Esophagus muscularis mucosa (tissue), 4 donors: ENCODE results near the gene SRRM2. TPM values are rescaled to one million over a fixed set of nuclear protein-coding genes. Genes with fewer than 3 reads are reported as not detected.

ENCODE experiments used
- DNase-seq: peaks from one replicate; pipeline ENCODE4 v3.0.0-alpha.2; 2017; ENCODE audit errors: extremely low spot score
- H3K27ac ChIP-seq, 4 donors: fragments of 200-600 bp; sonication (generic); replicated peaks in 1 of 4; 1 replicate in 3 of 4; 2 replicates in 1 of 4; pipeline ENCODE4 v1.5.1; 2016 to 2019; ENCODE audit warnings: mild to moderate bottlenecking in 1 of 4
- H3K27me3 ChIP-seq, 4 donors: fragments of 200-600 bp; sonication (generic); one replicate each; pipeline versions ENCODE4 v1.5.1 to v1.6.0; 2016 to 2019
- H3K36me3 ChIP-seq, 4 donors: fragments of 200-600 bp; sonication (generic); one replicate each; pipeline ENCODE4 v1.5.1; 2016 to 2019
- H3K4me1 ChIP-seq, 4 donors: fragments of 200-600 bp; sonication (generic); one replicate each; pipeline ENCODE4 v1.5.1; 2016 to 2019
- H3K4me3 ChIP-seq, 4 donors: fragments of 200-600 bp; sonication (generic); 1 replicate in 2 of 4; 2 replicates in 2 of 4; pipeline ENCODE4 v1.5.1; 2016 to 2019; ENCODE audit warnings: mild to moderate bottlenecking in 4 of 4, moderate library complexity in 1 of 4
- H3K9me3 ChIP-seq, 4 donors: fragments of 200-600 bp; sonication (generic); 1 replicate in 3 of 4; 2 replicates in 1 of 4; pipeline ENCODE4 v1.5.1; 2016 to 2019
- EP300 ChIP-seq: sonication (generic); formaldehyde crosslinking; IDR thresholded peaks from one replicate; pipeline ENCODE4 v1.6.1; 2017; ENCODE audit warnings: antibody characterized with exemption
- POLR2A ChIP-seq: fragments of 450-650 bp; IDR thresholded peaks from one replicate; pipeline ENCODE4 v1.6.1; 2017; ENCODE audit warnings: antibody characterized with exemption, moderate library complexity, mild to moderate bottlenecking, low read depth
- POLR2AphosphoS5 ChIP-seq, 2 donors: sonication (generic); formaldehyde crosslinking; IDR thresholded peaks; one replicate each; pipeline ENCODE4 v1.6.1; 2017; ENCODE audit warnings: antibody characterized with exemption in 2 of 2
- WGBS: methylation state at CpG from one replicate; pipeline ENCODE4 v1.1.5; 2018; 5-methylcytosine and 5-hydroxymethylcytosine counted together
- intact Hi-C: fragments of 100-400 bp; cut with DNase I; formaldehyde crosslinking; loops from one replicate; pipeline ENCODE4 v1.15.1; 2023
- total RNA-seq, 4 donors: library from RNA; depleted of rRNA; stranded (reverse); fragments of >200 nt; gene quantifications; one replicate each; pipeline versions ENCODE4 v1.1.0 to v1.2.1, GENCODE V29; 2016
- TF ChIP-seq, protein P1 (sequence below), 3 experiments: fragments of 200-600 bp in 2 of 3; fragments of 450-650 bp in 1 of 3; sonication (generic) in 2 of 3; IDR thresholded peaks; one replicate each; pipeline ENCODE4 v1.5.1; 2017 to 2019; ENCODE audit warnings: antibody characterized with exemption in 3 of 3, mild to moderate bottlenecking in 2 of 3, moderate library complexity in 1 of 3

Gene SRRM2
- total RNA-seq, result 100 to 1,000 TPM; 126 to 325 (median 234) TPM

DNA sequence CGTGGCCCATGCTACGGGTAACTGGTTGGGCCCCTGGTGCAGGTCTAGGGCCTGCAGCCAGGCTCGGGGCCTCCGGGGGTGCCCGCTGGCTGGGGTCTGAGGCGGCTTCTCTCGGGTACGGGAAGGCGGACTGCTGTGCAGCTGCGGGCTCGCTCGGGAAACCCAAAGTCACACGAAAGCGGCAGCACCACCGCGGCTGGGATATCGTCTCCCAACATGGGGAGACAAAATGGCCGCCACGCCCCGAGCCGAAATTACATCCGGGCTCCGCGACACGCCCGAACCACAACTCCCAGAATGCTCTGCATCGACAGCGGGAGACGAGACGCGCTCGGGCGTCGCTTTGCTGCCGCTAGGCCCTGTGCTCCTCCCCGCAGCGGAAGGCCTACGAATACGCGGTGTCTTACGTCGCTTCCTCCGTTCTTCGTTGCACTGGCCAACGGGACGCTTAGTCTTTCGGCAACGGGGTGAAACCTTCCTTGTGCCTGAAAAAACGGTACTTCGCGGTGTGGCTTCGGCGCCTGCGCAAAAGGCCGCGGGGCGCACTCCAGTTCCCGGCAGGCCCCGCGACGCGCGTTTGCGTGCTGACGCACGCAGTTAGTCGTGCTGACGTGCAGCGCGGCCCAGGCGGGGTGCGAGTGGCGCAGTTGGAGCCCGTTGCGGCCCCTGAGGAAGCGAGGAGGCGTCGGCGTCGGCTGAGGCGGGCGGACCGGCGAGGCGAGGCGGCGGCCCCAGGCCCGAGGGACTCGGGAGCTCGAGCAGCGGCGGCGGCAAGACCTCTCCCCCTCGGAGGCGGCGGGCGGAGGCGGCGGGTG, at the start of gene SRRM2:
Gene SRRM2, plus strand, starts transcription at position 604 of the 815 bp plus-strand sequence. CDS start 3,727 bp downstream, outside the sequence.
- intact Hi-C loops, result loop anchor here (2.0 kb wide), 2 partner anchors 21 to 31 kb away; partner anchors contain the start of gene PRSS27

DNA sequence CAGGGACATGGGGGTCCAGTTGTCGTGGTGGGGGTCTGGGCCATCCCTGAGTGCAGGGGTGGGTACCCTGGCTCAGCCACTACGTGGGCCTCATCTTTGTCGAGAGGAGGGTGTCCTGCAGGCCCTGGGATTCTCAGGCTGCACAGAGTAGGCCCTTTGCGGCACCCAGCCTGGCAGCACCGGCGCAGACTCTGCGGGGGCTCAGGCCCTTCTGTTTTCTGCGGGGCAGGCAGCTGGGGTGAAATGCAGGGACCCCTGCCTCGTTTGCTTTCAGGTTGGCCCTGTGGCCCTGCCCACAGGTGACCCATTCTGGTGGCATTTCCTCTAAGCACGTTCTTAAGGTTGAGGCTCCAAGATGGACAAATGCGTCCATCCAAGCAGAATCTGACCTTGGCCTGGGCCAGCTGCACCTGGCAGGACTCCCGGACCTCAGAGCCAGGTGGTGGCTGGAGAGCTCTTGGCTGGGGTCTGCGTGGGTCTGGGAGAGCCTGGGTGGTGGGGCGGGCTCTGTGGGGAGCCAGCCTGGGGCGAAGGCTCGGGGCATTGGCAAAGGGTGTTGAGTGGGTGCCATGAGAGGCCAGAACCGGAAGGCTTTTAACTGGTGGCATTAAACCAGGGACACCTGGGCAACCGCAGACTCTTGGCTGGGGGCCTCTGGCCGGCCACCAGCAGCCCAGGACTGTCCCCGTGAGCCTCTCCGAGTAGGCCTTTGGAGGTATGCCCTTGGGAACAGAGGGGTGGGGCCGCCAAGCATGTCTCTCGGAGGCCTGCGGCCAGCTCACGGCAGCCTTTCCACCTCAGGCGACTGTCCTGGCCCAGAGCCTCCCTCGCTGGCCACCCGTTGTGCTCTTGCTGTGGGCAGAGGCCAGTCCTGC, 49.3 kb upstream of the SRRM2 start:
- TF ChIP-seq EP300 (no peak), POLR2A (no peak), POLR2AphosphoS5 (IDR thresholded peaks at IDR 0.05) (no peak)
- TF ChIP-seq, protein P1, sequence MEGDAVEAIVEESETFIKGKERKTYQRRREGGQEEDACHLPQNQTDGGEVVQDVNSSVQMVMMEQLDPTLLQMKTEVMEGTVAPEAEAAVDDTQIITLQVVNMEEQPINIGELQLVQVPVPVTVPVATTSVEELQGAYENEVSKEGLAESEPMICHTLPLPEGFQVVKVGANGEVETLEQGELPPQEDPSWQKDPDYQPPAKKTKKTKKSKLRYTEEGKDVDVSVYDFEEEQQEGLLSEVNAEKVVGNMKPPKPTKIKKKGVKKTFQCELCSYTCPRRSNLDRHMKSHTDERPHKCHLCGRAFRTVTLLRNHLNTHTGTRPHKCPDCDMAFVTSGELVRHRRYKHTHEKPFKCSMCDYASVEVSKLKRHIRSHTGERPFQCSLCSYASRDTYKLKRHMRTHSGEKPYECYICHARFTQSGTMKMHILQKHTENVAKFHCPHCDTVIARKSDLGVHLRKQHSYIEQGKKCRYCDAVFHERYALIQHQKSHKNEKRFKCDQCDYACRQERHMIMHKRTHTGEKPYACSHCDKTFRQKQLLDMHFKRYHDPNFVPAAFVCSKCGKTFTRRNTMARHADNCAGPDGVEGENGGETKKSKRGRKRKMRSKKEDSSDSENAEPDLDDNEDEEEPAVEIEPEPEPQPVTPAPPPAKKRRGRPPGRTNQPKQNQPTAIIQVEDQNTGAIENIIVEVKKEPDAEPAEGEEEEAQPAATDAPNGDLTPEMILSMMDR (IDR thresholded peaks at IDR 0.05), result no peak
- no peaks in the 10 kb centered on the region for H3K27me3 ChIP-seq
- H3K4me3 ChIP-seq, result no peak overlapping the region
- peaks cover 59 to 100% (median 93%) of the 10 kb centered on the region in 4 donors for H3K36me3 ChIP-seq
- no peak for DNase-seq
- 94% methylated on average over 24 of the region's 28 CpGs for WGBS
- H3K4me1 ChIP-seq, result peaks cover 0 to 9% (median 0%) of the 10 kb centered on the region in 4 donors
- no peak overlapping the region for H3K27ac ChIP-seq
- H3K9me3 ChIP-seq, result no peaks in the 10 kb centered on the region
- intact Hi-C loops, result no loop called here

More for the DNA sequence above, at the start of gene SRRM2:
- TF ChIP-seq EP300 (no peak), POLR2A (peak; percentile 99), POLR2AphosphoS5 (IDR thresholded peaks at IDR 0.05) (peak; percentile 94 to 98)
- TF ChIP-seq, protein P1 (IDR thresholded peaks at IDR 0.05), result peak in 1 of 3 experiments; percentile 7
- DNase-seq, result peak; percentile 99
- 8% methylated on average over 6 of the region's 99 CpGs for WGBS
- Histone ChIP-seq H3K4me3 (peak within 1 kb of the TSS; percentile 74 to 95 (median 88)), H3K36me3 (peaks cover under 1 to 11% (median 8%) of the 10 kb centered on the region in 4 donors), H3K9me3 (no peaks in the 10 kb centered on the region), H3K27ac (peak within 1 kb of the TSS; percentile 98 to 100 (median 100)), H3K4me1 (peaks cover 42 to 51% (median 47%) of the 10 kb centered on the region in 4 donors), H3K27me3 (no peaks in the 10 kb centered on the region)

DNA sequence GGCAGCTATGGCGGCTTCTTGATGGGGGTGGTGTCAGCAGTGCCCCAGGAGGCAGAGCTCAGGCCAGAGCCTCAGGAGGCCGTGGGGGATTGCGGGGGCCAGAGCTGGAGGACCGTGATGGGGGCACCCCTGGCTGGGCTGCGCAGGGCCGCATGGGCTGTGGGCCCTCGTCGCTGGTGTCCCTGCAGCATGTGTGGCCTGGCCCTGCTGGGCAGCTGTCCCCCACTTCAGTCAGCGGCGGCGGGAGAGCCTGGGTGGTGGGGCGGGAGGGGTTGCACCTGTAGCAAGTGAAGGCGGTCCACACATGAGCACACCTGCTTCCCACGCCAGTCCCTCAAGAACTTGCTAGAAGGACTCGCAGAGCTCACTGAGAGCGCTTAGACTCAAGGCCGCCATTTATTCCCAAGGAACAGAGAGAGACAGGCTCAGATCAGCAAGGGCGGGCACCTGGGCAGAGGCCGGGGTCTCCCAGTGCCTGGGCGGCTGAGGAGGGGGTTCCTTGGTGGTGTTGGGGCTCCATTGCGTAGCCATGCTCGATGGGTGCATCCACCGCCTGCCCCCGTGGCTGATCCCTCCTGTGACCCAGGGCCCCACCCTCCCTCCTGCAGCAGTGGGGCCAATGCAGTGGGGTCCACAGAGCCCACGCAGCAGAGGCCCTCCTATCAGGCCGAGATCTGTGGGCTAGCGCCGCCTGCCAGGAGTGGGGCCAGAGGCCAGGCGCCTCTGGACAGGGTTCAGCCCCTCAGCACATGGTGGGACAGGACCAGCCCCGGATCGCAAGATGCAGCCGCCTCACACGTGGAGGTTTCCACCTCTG, 48.1 kb upstream of the SRRM2 start:
- no peak overlapping the region for H3K27ac ChIP-seq
- peaks cover 0 to 9% (median 0%) of the 10 kb centered on the region in 4 donors for H3K4me1 ChIP-seq
- no peaks in the 10 kb centered on the region for H3K9me3 ChIP-seq
- no peak for DNase-seq
- TF ChIP-seq, protein P1 (IDR thresholded peaks at IDR 0.05), result no peak
- TF ChIP-seq POLR2A (no peak), POLR2AphosphoS5 (IDR thresholded peaks at IDR 0.05) (no peak), EP300 (no peak)
- H3K36me3 ChIP-seq, result peaks cover 62 to 100% (median 93%) of the 10 kb centered on the region in 4 donors
- H3K27me3 ChIP-seq, result no peaks in the 10 kb centered on the region
- WGBS, result 95% methylated on average over 11 of the region's 33 CpGs
- intact Hi-C loops, result no loop called here
- no peak overlapping the region for H3K4me3 ChIP-seq

DNA sequence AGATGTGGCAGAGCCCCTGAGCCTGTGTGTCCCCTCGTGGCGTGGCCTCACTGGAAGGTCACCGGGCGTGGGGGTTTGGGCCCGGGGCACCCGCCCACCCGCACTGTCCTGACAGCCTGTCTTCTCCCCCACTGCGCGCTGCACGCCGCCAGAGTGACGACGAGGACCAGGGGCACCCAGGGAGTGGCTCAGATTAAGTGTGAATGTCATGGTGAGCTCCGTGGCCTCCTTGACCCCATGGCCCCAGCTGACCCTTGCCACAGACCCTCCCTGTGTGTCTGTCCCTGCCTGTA, 47.5 kb upstream of the SRRM2 start:
- peaks cover 0 to 9% (median 0%) of the 10 kb centered on the region in 4 donors for H3K4me1 ChIP-seq
- no peak overlapping the region for H3K27ac ChIP-seq
- TF ChIP-seq, protein P1 (IDR thresholded peaks at IDR 0.05), result no peak
- TF ChIP-seq POLR2A, result no peak
- no peak for TF ChIP-seq EP300
- TF ChIP-seq POLR2AphosphoS5 (IDR thresholded peaks at IDR 0.05), result no peak
- no peak for DNase-seq
- intact Hi-C loops, result no loop called here
- peaks cover 57 to 100% (median 93%) of the 10 kb centered on the region in 4 donors for H3K36me3 ChIP-seq
- no peaks in the 10 kb centered on the region for H3K9me3 ChIP-seq
- no peaks in the 10 kb centered on the region for H3K27me3 ChIP-seq
- no peak overlapping the region for H3K4me3 ChIP-seq
- 80% methylated on average over 2 of the region's 14 CpGs for WGBS
